GM12875 (cell line): ENCODE measurements around the gene TNP1.

ENCODE experiments used
- H3K4me3 ChIP-seq: one replicate; pipeline ENCODE4 v1.5.1; 2011; ENCODE audit warnings: low read depth, low read length, control low read depth
- CTCF ChIP-seq: IDR thresholded peaks from 2 replicates; pipeline ENCODE4 v1.5.1; 2011; ENCODE audit warnings: low read depth, mild to moderate bottlenecking, control low read depth, inconsistent platforms, low read length, moderate library complexity, borderline replicate concordance; ENCODE audit not compliant: insufficient read depth

Gene TNP1, protein sequence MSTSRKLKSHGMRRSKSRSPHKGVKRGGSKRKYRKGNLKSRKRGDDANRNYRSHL

DNA sequence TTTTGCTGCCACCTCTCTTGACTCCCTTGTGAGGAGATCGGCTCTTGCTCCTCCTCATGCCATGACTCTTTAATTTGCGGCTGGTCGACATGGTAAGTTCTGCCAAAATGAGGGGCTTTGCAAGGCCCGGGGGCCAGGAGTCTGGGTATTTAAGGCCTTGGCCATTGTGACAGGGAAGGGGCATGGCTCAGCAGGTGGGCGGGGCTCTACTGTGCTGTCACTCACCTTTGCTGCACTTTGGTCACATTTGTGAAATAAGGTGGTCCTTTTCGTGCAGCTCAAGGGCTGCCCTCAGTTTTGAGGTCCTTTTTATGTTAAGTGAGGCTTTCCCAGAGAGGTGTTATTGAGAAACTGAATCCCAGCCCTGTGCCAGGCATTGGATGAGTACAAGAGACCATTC, at the start of gene TNP1:
TSS of gene TNP1 (minus strand) at position 121 of the 400 bp plus-strand sequence. CDS start at position 91, 30 bp downstream.
- no peak for TF ChIP-seq CTCF

GRCh38 chr2:216908300-216908699, 48.4 kb upstream of the TNP1 start:
- no peak overlapping the region for H3K4me3 ChIP-seq
- no peak for TF ChIP-seq CTCF

More for the DNA sequence above, at the start of gene TNP1:
- no peak within 1 kb of the TSS for H3K4me3 ChIP-seq

GRCh38 chr2:216905649-216906329, 45.9 kb upstream of the TNP1 start:
- no peak overlapping the region for H3K4me3 ChIP-seq
- TF ChIP-seq CTCF = no peak

GRCh38 chr2:216904974-216905373, 45.1 kb upstream of the TNP1 start:
- TF ChIP-seq CTCF = no peak
- no peak overlapping the region for H3K4me3 ChIP-seq

- no peak overlapping the region for H3K4me3 ChIP-seq
- no peak for TF ChIP-seq CTCF
These were observed 44.7 kb upstream of the TNP1 start for GRCh38 chr2:216904554-216904953.

GRCh38 chr2:216903470-216903869, 43.6 kb upstream of the TNP1 start:
- no peak for TF ChIP-seq CTCF
- no peak overlapping the region for H3K4me3 ChIP-seq

- H3K4me3 ChIP-seq = no peak overlapping the region
- no peak for TF ChIP-seq CTCF
These were observed 41.4 kb upstream of the TNP1 start for GRCh38 chr2:216901273-216901672.
